K562 (cell line): ENCODE results near the gene HBB. TPM values are rescaled to one million over a fixed set of nuclear protein-coding genes. Genes with fewer than 3 reads are reported as not detected.

ENCODE experiments used
- CBFA2T3 ChIP-seq: fragments of 450-650 bp; IDR thresholded peaks from 2 replicates; pipeline ENCODE4 v1.6.1; 2017
- CCNT2 ChIP-seq: IDR thresholded peaks from 2 replicates; pipeline ENCODE4 v1.6.1; 2011; ENCODE audit warnings: borderline replicate concordance, low read depth, mild to moderate bottlenecking, moderate library complexity, mixed read lengths, low read length; ENCODE audit not compliant: insufficient read length; ENCODE audit errors: extremely low read depth
- FOXM1 ChIP-seq, 2 experiments: fragments of 450-650 bp in 1 of 2; sonication (generic) in 1 of 2; formaldehyde crosslinking in 1 of 2; IDR thresholded peaks; 2 replicates each; pipeline versions ENCODE4 v1.6.1 to v1.9.0; 2017 to 2022; ENCODE audit warnings: low read depth in 2 of 2, mild to moderate bottlenecking in 2 of 2, missing genetic modification reagents in 1 of 2, moderate library complexity in 1 of 2
- HDAC3 ChIP-seq: fragments of 450-650 bp; IDR thresholded peaks from 2 replicates; pipeline ENCODE4 v1.6.1; 2018; ENCODE audit warnings: borderline replicate concordance, mild to moderate bottlenecking, moderate library complexity; ENCODE audit not compliant: partially characterized antibody
- NRF1 ChIP-seq, 2 experiments: fragments of 450-650 bp; IDR thresholded peaks in 1 of 2; conservative IDR thresholded peaks in 1 of 2; 2 replicates each; pipeline ENCODE4 v1.6.1; 2014; ENCODE audit warnings: mild to moderate bottlenecking in 2 of 2
- RAD51 ChIP-seq: fragments of 450-650 bp; IDR thresholded peaks from 2 replicates; pipeline ENCODE4 v1.7.1; 2016; ENCODE audit warnings: low read depth, mild to moderate bottlenecking, borderline replicate concordance
- SMARCE1 ChIP-seq: fragments of 450-650 bp; IDR thresholded peaks from 2 replicates; pipeline ENCODE4 v1.7.1; 2016; ENCODE audit warnings: mild to moderate bottlenecking
- SPI1 ChIP-seq: IDR thresholded peaks from 2 replicates; pipeline ENCODE4 v1.6.1; 2011; ENCODE audit warnings: low read depth, low read length, control low read depth, borderline replicate concordance
- SRF ChIP-seq, 2 experiments: fragments of 250-450, 450-650 bp in 1 of 2; sonication (Bioruptor Pico) in 1 of 2; sonication (generic) in 1 of 2; formaldehyde crosslinking; IDR thresholded peaks; 2 replicates each; pipeline versions ENCODE4 v1.5.0 to v1.5.1; 2020 to 2022; ENCODE audit warnings: mild to moderate bottlenecking in 1 of 2, missing genetic modification reagents in 1 of 2
- ZZZ3 ChIP-seq: fragments of 450-650 bp; IDR thresholded peaks from 2 replicates; pipeline ENCODE4 v1.6.1; 2016; ENCODE audit warnings: antibody characterized with exemption, mild to moderate bottlenecking, moderate library complexity
- polyA plus RNA-seq, 8 experiments: library from polyadenylated mRNA; depleted of rRNA in 4 of 8; stranded (reverse) in 5 of 8; unstranded in 3 of 8; fragments of >200 nt; fragmentation: Nextera tagmentation in 2 of 8; fragmentation: Illumina TruSeq in 1 of 8; extraction: Ambion mirVana in 2 of 8; extraction: Trizol in 1 of 8; gene quantifications; 2 replicates each; pipeline versions ENCODE4 v1.2.1 to v1.2.3, GENCODE V29; 2011 to 2014; ENCODE audit warnings: inconsistent platforms in 1 of 8, missing spikeins in 1 of 8
- total RNA-seq, 7 experiments: library from RNA; depleted of rRNA in 6 of 7; stranded (reverse); fragments of >200 nt in 6 of 7; fragmentation: Illumina TruSeq in 2 of 7; extraction: Trizol in 2 of 7; gene quantifications; 2 replicates each; pipeline versions ENCODE4 v1.2.1 to v1.2.3, GENCODE V29; 2011 to 2021; ENCODE audit warnings: low replicate concordance in 1 of 7
- TF ChIP-seq, protein P1 (sequence below), 2 experiments: IDR thresholded peaks in 1 of 2; conservative IDR thresholded peaks in 1 of 2; 2 replicates each; pipeline ENCODE4 v1.6.1; 2016; ENCODE audit warnings: low read depth in 2 of 2, mild to moderate bottlenecking in 1 of 2, missing compliant biosample characterization in 1 of 2, missing genetic modification characterization in 1 of 2, moderate library complexity in 1 of 2
- TF ChIP-seq, protein P2 (sequence below), 2 experiments: fragments of 200-800 bp in 1 of 2; sonication (Bioruptor generic) in 1 of 2; sonication (generic) in 1 of 2; formaldehyde crosslinking in 1 of 2; IDR thresholded peaks in 1 of 2; conservative IDR thresholded peaks in 1 of 2; 2 replicates each; pipeline versions ENCODE4 v1.5.0 to v1.6.1; 2016 to 2020; ENCODE audit warnings: missing compliant biosample characterization in 1 of 2, missing genetic modification characterization in 1 of 2, missing genetic modification reagents in 1 of 2

The HBB gene
- total and polyA plus RNA-seq, 9 of the 15 experiments (the other 6 are each of a cell fraction or from before 2014, with no cell fraction given), result 0.33 to 3.4 (median 1.2) TPM; not detected in 2

DNA sequence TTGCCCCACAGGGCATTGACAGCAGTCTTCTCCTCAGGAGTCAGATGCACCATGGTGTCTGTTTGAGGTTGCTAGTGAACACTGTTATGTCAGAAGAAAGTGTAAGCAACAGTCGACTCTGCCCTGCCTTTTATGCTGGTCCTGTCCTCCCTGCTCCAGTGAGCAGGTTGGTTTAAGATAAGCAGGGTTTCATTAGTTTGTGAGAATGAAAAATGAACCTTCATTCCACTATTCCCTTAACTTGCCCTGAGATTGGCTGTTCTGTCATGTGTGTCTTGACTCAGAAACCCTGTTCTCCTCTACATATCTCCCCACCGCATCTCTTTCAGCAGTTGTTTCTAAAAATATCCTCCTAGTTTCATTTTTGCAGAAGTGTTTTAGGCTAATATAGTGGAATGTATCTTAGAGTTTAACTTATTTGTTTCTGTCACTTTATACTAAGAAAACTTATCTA is 7.5 kb upstream of the HBB start, which contains the start of gene HBD (continued):
- TF ChIP-seq, protein P1, sequence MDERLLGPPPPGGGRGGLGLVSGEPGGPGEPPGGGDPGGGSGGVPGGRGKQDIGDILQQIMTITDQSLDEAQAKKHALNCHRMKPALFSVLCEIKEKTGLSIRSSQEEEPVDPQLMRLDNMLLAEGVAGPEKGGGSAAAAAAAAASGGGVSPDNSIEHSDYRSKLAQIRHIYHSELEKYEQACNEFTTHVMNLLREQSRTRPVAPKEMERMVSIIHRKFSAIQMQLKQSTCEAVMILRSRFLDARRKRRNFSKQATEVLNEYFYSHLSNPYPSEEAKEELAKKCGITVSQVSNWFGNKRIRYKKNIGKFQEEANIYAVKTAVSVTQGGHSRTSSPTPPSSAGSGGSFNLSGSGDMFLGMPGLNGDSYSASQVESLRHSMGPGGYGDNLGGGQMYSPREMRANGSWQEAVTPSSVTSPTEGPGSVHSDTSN (CRISPR knock-in tag; IDR thresholded peaks at IDR 0.05; ENCODE audit: low read depth), result no peak
- TF ChIP-seq, protein P1 (tag; conservative IDR thresholded peaks at IDR 0.05; ENCODE audit: low read depth), result peak; percentile 81
- TF ChIP-seq RAD51 (0 out of 2 replicates have a peak, but pooled peaks have one; percentile 24), NRF1 (conservative IDR thresholded peaks at IDR 0.05 in 1 of 2, IDR thresholded peaks at IDR 0.05 in 1 of 2) (0 out of 4 replicates have a peak, but pooled peaks of 1 of the 2 experiments have one; percentile 22), CBFA2T3 (peak; percentile 72), SMARCE1 (peak; percentile 81), FOXM1 (IDR thresholded peaks at IDR 0.05; ENCODE audit: low read depth) (0 out of 2 replicates have a peak, but pooled peaks have one; percentile 38), FOXM1 (CRISPR knock-in tag; IDR thresholded peaks at IDR 0.05; ENCODE audit: low read depth) (no peak), SRF (CRISPR knock-in tag; IDR thresholded peaks at IDR 0.05) (peak in 1 of 2 experiments; percentile 52; a peak in 1 of 4 replicates), HDAC3 (peak; percentile 39), SPI1 (no peak), CCNT2 (peak; percentile 26), ZZZ3 (no peak)
- TF ChIP-seq, protein P2, sequence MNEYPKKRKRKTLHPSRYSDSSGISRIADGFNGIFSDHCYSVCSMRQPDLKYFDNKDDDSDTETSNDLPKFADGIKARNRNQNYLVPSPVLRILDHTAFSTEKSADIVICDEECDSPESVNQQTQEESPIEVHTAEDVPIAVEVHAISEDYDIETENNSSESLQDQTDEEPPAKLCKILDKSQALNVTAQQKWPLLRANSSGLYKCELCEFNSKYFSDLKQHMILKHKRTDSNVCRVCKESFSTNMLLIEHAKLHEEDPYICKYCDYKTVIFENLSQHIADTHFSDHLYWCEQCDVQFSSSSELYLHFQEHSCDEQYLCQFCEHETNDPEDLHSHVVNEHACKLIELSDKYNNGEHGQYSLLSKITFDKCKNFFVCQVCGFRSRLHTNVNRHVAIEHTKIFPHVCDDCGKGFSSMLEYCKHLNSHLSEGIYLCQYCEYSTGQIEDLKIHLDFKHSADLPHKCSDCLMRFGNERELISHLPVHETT (CRISPR knock-in tag; conservative IDR thresholded peaks at IDR 0.05 in 1 of 2, IDR thresholded peaks at IDR 0.05 in 1 of 2), result peak in 1 of 2 experiments; percentile 44; a peak in 1 of 4 replicates
